Smooth muscle cell (in vitro differentiated cells): ENCODE results near the gene MDC1. TPM values are rescaled to one million over a fixed set of nuclear protein-coding genes. Genes with fewer than 3 reads are reported as not detected.

Experiments
- DNase-seq: peaks from one replicate; lab custom pipeline; 2025; ENCODE audit not compliant: unreplicated experiment; lab: John Stamatoyannopoulos, UW
- H2AFZ ChIP-seq: fragments of 200-600 bp; sonication (generic); 2 replicates; pipeline ENCODE4 v1.6.0; 2016; ENCODE audit warnings: antibody characterized with exemption, low read depth, mild to moderate bottlenecking
- H3F3A ChIP-seq: fragments of 200-600 bp; sonication (generic); 2 replicates; pipeline ENCODE4 v1.6.0; 2017; ENCODE audit warnings: antibody characterized with exemption, low read depth
- H3K27ac ChIP-seq: fragments of 200-600 bp; sonication (generic); 2 replicates; pipeline ENCODE4 v1.5.1; 2016; ENCODE audit warnings: low read depth, mild to moderate bottlenecking
- H3K27me3 ChIP-seq: fragments of 200-600 bp; sonication (generic); 2 replicates; pipeline ENCODE4 v1.6.1; 2016; ENCODE audit warnings: low read depth, mild to moderate bottlenecking
- H3K36me3 ChIP-seq: fragments of 200-600 bp; sonication (generic); 2 replicates; pipeline ENCODE4 v1.5.1; 2016; ENCODE audit warnings: low read depth
- H3K4me1 ChIP-seq: fragments of 200-600 bp; sonication (generic); 2 replicates; pipeline ENCODE4 v1.5.1; 2016; ENCODE audit warnings: low read depth
- H3K4me2 ChIP-seq: fragments of 200-600 bp; sonication (generic); 2 replicates; pipeline ENCODE4 v1.6.0; 2016; ENCODE audit warnings: mild to moderate bottlenecking
- H3K4me3 ChIP-seq: fragments of 200-600 bp; sonication (generic); 2 replicates; pipeline ENCODE4 v1.5.1; 2016; ENCODE audit warnings: mild to moderate bottlenecking
- H3K79me2 ChIP-seq: fragments of 200-600 bp; sonication (generic); 2 replicates; pipeline ENCODE4 v1.6.0; 2016; ENCODE audit warnings: low read depth, mild to moderate bottlenecking
- H3K9ac ChIP-seq: fragments of 200-600 bp; sonication (generic); 2 replicates; pipeline ENCODE4 v1.6.0; 2016; ENCODE audit warnings: low read depth
- H3K9me3 ChIP-seq: fragments of 200-600 bp; sonication (generic); replicated peaks from 2 replicates; pipeline ENCODE4 v1.5.1; 2016; ENCODE audit warnings: low read depth
- H4K20me1 ChIP-seq: fragments of 200-600 bp; sonication (generic); 2 replicates; pipeline ENCODE4 v1.6.0; 2016; ENCODE audit warnings: low read depth
- CTCF ChIP-seq: fragments of 200-600 bp; sonication (generic); IDR thresholded peaks from 2 replicates; pipeline ENCODE4 v1.5.1; 2017; ENCODE audit warnings: borderline replicate concordance, mild to moderate bottlenecking, antibody characterized with exemption; ENCODE audit not compliant: insufficient read depth, poor library complexity, severe bottlenecking
- WGBS: methylation state at CpG from one replicate; pipeline ENCODE4 v1.1.7; 2016; ENCODE audit warnings: low lambda C conversion rate; 5-methylcytosine and 5-hydroxymethylcytosine counted together
- polyA plus RNA-seq: library from polyadenylated mRNA; unstranded; fragments of >200 nt; fragmentation: Nextera tagmentation; extraction: Ambion mirVana; gene quantifications from 2 replicates; pipeline ENCODE4 v1.2.1, GENCODE V29; 2016
- total RNA-seq: library from RNA; depleted of rRNA; stranded (reverse); fragments of >200 nt; gene quantifications from 2 replicates; pipeline ENCODE4 v1.2.3, GENCODE V29; 2014

Gene MDC1
- total and polyA plus RNA-seq, 2 experiments from 2014 or later: 7.0 to 17.1 TPM

- Histone ChIP-seq H3K9me3 (no peaks in the 10 kb centered on the region), H3K27me3 (no peaks in the 10 kb centered on the region), H3K4me1 (peaks cover 30% of the 10 kb centered on the region), H3K9ac (peak overlapping the region; percentile 92), H3K36me3 (no peaks in the 10 kb centered on the region), H3K27ac (peak overlapping the region; percentile 93), H4K20me1 (peaks cover 51% of the 10 kb centered on the region), H2AFZ (no peak overlapping the region), H3K4me3 (peak overlapping the region; percentile 83), H3K4me2 (peak overlapping the region; percentile 84), H3K79me2 (peaks cover 63% of the 10 kb centered on the region), H3F3A (peaks cover 47% of the 10 kb centered on the region)
- DNase-seq: peak; percentile 81
- 3% methylated on average over 34 of the region's 71 CpGs for WGBS
- peak; percentile 42 for TF ChIP-seq CTCF
Measured at GRCh38 chr6:30721198-30722024, 4.3 kb upstream of the MDC1 start.

- H3F3A ChIP-seq: peaks cover 43% of the 10 kb centered on the region
- H4K20me1 ChIP-seq: peaks cover 46% of the 10 kb centered on the region
- no peaks in the 10 kb centered on the region for H3K9me3 ChIP-seq
- no peak for TF ChIP-seq CTCF
- H2AFZ ChIP-seq: no peak overlapping the region
- no peaks in the 10 kb centered on the region for H3K36me3 ChIP-seq
- no peaks in the 10 kb centered on the region for H3K27me3 ChIP-seq
- peaks cover 67% of the 10 kb centered on the region for H3K79me2 ChIP-seq
- H3K4me3 ChIP-seq: peak overlapping the region; percentile 83
- H3K9ac ChIP-seq: peak overlapping the region; percentile 80
- DNase-seq: no peak
- 0% methylated on average over 18 of the region's 29 CpGs for WGBS
- H3K27ac ChIP-seq: peak overlapping the region; percentile 93
- H3K4me2 ChIP-seq: peak overlapping the region; percentile 84
- peaks cover 36% of the 10 kb centered on the region for H3K4me1 ChIP-seq
Measured at GRCh38 chr6:30720738-30721197, 3.7 kb upstream of the MDC1 start.

- Histone ChIP-seq H3K4me2 (peak within 1 kb of the TSS; percentile 84), H4K20me1 (peaks cover 39% of the 10 kb centered on the region), H3K36me3 (no peaks in the 10 kb centered on the region), H3K9me3 (no peaks in the 10 kb centered on the region), H2AFZ (peak within 1 kb of the TSS; percentile 23), H3F3A (peaks cover 36% of the 10 kb centered on the region), H3K27ac (peak within 1 kb of the TSS; percentile 93), H3K27me3 (no peaks in the 10 kb centered on the region), H3K9ac (peak within 1 kb of the TSS; percentile 80), H3K4me1 (peaks cover 32% of the 10 kb centered on the region), H3K79me2 (peaks cover 67% of the 10 kb centered on the region), H3K4me3 (peak within 1 kb of the TSS; percentile 83)
- no peak for TF ChIP-seq CTCF
- under 1% methylated on average over 35 of the region's 38 CpGs for WGBS
- DNase-seq: peak; percentile 81
Measured at GRCh38 chr6:30719791-30720737, 3.0 kb upstream of the MDC1 start, which contains the start of gene TUBB. TUBB (plus strand) TSS chr6:30720352; CDS start chr6:30720507, 155 bp downstream.
